GM23248 (cell line): Measurements from ENCODE around the gene CFAP91. TPM values are rescaled to one million over a fixed set of nuclear protein-coding genes. Genes with fewer than 3 reads are reported as not detected.
A peak's percentile ranks its signal among the peaks of the same experiment; 100 is the strongest.

Experiments
- DNase-seq: peaks from one replicate; pipeline ENCODE4 v3.0.0-alpha.2; 2015
- H2AFZ ChIP-seq: fragments of 200-600 bp; sonication (generic); 2 replicates; pipeline ENCODE4 v1.6.1; 2016; ENCODE audit warnings: antibody characterized with exemption
- H3F3A ChIP-seq: fragments of 200-600 bp; sonication (generic); 2 replicates; pipeline ENCODE4 v1.6.1; 2016; ENCODE audit warnings: mild to moderate bottlenecking, antibody characterized with exemption, mixed run types; ENCODE audit not compliant: insufficient read depth
- H3K27ac ChIP-seq: fragments of 200-600 bp; sonication (generic); 2 replicates; pipeline ENCODE4 v1.5.1; 2016; ENCODE audit warnings: mild to moderate bottlenecking
- H3K27me3 ChIP-seq: fragments of 200-600 bp; sonication (generic); replicated peaks from 2 replicates; pipeline ENCODE4 v1.6.1; 2016; ENCODE audit warnings: mild to moderate bottlenecking; ENCODE audit not compliant: insufficient read depth
- H3K36me3 ChIP-seq: fragments of 200-600 bp; sonication (generic); 2 replicates; pipeline ENCODE4 v1.6.1; 2016; ENCODE audit warnings: low read depth, mild to moderate bottlenecking
- H3K4me1 ChIP-seq: fragments of 200-600 bp; sonication (generic); 2 replicates; pipeline ENCODE4 v1.6.1; 2016; ENCODE audit warnings: mild to moderate bottlenecking; ENCODE audit not compliant: insufficient read depth
- H3K4me2 ChIP-seq: fragments of 200-600 bp; sonication (generic); one replicate; pipeline ENCODE4 v1.6.1; 2016; ENCODE audit warnings: mild to moderate bottlenecking; ENCODE audit not compliant: unreplicated experiment
- H3K4me3 ChIP-seq: fragments of 200-600 bp; sonication (generic); 2 replicates; pipeline ENCODE4 v1.5.1; 2016; ENCODE audit warnings: mild to moderate bottlenecking
- H3K79me2 ChIP-seq: fragments of 200-600 bp; sonication (generic); 2 replicates; pipeline ENCODE4 v1.6.1; 2016; ENCODE audit warnings: mild to moderate bottlenecking; ENCODE audit not compliant: insufficient read depth
- H3K9ac ChIP-seq: fragments of 200-600 bp; sonication (generic); 2 replicates; pipeline ENCODE4 v1.6.1; 2016; ENCODE audit warnings: mild to moderate bottlenecking
- H3K9me2 ChIP-seq: fragments of 200-600 bp; sonication (generic); 2 replicates; pipeline ENCODE4 v1.6.1; 2016; ENCODE audit warnings: mixed run types, mild to moderate bottlenecking, moderate library complexity; ENCODE audit not compliant: insufficient read depth
- H3K9me3 ChIP-seq: fragments of 200-600 bp; sonication (generic); one replicate; pipeline ENCODE4 v1.6.1; 2017; ENCODE audit warnings: low read depth
- H4K20me1 ChIP-seq: fragments of 200-600 bp; sonication (generic); 2 replicates; pipeline ENCODE4 v1.6.0; 2016; ENCODE audit not compliant: insufficient read depth
- EZH2 ChIP-seq: fragments of 200-600 bp; sonication (generic); IDR thresholded peaks from 2 replicates; pipeline ENCODE4 v1.6.1; 2018; ENCODE audit warnings: antibody characterized with exemption, mild to moderate bottlenecking; ENCODE audit not compliant: insufficient read depth, poor library complexity, severe bottlenecking
- EZH2phosphoT487 ChIP-seq: fragments of 200-600 bp; sonication (generic); IDR thresholded peaks from 2 replicates; pipeline ENCODE4 v1.6.1; 2018; ENCODE audit warnings: antibody characterized with exemption, moderate library complexity, mild to moderate bottlenecking, low read depth; ENCODE audit not compliant: insufficient read depth
- WGBS, 2 experiments: methylation state at CpG; one replicate each; pipeline ENCODE4 v1.1.6; 2015 to 2017; ENCODE audit warnings: low lambda C conversion rate in 2 of 2, low coverage in 1 of 2; ENCODE audit errors: missing lambda C conversion rate in 2 of 2; 5-methylcytosine and 5-hydroxymethylcytosine counted together
- in situ Hi-C: fragments of 300-500 bp; cut with MboI; formaldehyde crosslinking; loops from 2 replicates; pipeline ENCODE4 v1.15.0; 2020
- polyA plus RNA-seq: library from polyadenylated mRNA; unstranded; fragments of >200 nt; fragmentation: Nextera tagmentation; extraction: Ambion mirVana; gene quantifications from 2 replicates; pipeline ENCODE4 v1.2.1, GENCODE V29; 2016
- total RNA-seq: library from RNA; depleted of rRNA; stranded (reverse); fragments of >200 nt; shearing (Covaris generic); gene quantifications from 2 replicates; pipeline ENCODE4 v1.2.3, GENCODE V29; 2014

CFAP91 gene
- total and polyA plus RNA-seq, 2 experiments from 2014 or later = not detected

DNA sequence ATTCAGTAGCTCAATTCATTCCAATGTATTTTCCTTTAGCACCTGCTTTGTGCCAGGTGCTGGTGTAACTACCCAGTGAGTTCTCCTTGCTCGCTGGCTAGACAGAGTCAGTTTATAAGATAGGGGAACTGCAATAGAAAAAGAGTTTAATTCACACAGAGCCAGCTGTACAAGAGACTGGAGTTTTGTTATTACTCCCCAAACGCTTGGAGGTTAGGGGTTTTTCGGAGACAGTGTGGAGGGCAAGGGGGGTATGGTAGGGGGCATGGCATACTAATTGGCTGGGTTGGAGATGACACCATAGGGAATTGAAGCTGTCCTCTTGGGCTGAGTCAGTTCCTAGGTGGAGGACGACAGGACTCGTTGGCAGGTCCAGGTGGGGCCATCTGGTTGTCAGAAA, 5.4 kb upstream of the CFAP91 start:
- TF ChIP-seq EZH2phosphoT487 (no peak), EZH2 (no peak)
- Histone ChIP-seq H3K79me2 (no peaks in the 10 kb centered on the region), H3K9me2 (no peaks in the 10 kb centered on the region), H3K27me3 (no peaks in the 10 kb centered on the region; the same call in 1 of the 2 replicates), H3K27ac (no peak overlapping the region), H4K20me1 (no peaks in the 10 kb centered on the region), H3K9me3 (no peaks in the 10 kb centered on the region), H3K9ac (no peak overlapping the region), H2AFZ (no peak overlapping the region), H3K36me3 (no peaks in the 10 kb centered on the region), H3K4me3 (no peak overlapping the region), H3F3A (no peaks in the 10 kb centered on the region), H3K4me2 (no peak overlapping the region), H3K4me1 (no peaks in the 10 kb centered on the region)
- in situ Hi-C loops = loop anchor here (25.0 kb wide), 1 partner anchor 810 kb away; no protein-coding TSS in a partner anchor
- 62 to 79% methylated on average over 5 of the region's 5 CpGs for WGBS, 2 experiments
- DNase-seq = no peak

GRCh38 chr3:119700269-119700919, 2.4 kb upstream of the CFAP91 start:
- Histone ChIP-seq H3K4me2 (no peak overlapping the region), H3K9me2 (no peaks in the 10 kb centered on the region), H3K9me3 (no peaks in the 10 kb centered on the region), H2AFZ (0 out of 2 replicates have a peak overlapping the region, but pooled peaks have one; percentile 24), H3F3A (0 out of 2 replicates have a peak, but pooled peaks cover 6% of the 10 kb centered on the region), H3K4me3 (no peak overlapping the region), H3K4me1 (no peaks in the 10 kb centered on the region), H4K20me1 (no peaks in the 10 kb centered on the region), H3K27me3 (no peaks in the 10 kb centered on the region), H3K79me2 (no peaks in the 10 kb centered on the region), H3K36me3 (no peaks in the 10 kb centered on the region), H3K27ac (no peak overlapping the region), H3K9ac (no peak overlapping the region)
- in situ Hi-C loops = no loop called here
- WGBS, 2 experiments = 98 to 99% methylated on average over 4 of the region's 4 CpGs
- TF ChIP-seq EZH2 (no peak), EZH2phosphoT487 (no peak)
- peak; percentile 30 for DNase-seq

DNA sequence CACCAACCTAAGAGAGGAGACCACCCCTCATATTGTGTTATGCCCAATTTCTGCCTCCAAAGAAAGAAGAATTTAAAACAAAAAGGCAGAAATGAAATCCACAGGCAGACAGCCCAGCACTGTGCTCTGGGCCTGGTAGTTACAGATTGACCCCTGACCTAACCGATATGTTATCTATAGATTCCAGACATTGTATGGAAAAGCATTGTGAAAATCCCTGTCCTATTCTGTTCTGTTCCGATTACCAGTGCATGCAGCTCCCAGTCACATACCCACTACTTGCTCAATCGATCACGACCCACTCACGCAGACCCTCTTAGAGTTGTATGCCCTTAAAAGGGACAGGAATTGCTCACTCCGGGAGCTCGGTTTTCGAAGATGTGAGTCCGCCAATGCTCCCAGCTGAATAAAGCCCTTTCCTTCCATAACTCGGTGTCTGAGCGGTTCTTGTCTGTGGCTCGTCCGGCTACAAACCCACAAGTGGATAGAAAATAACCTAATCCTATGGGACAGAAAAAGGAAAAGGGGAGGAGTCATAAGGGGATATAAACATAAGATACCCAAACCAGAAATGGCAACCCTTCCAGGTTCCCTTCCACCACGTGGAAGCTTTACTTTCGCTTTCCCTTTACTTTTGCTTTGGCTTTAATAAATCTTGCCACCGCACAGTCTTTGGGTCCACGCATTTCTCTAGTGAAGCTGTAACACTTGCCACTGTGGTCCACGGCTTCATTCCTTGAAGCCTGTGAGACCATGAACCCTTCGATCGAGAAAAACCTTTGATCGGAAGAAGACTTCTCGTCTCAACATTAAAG, 1.7 kb upstream of the CFAP91 start:
- 81 to 87% methylated on average over 22 of the region's 22 CpGs for WGBS, 2 experiments
- H3K27ac ChIP-seq = no peak overlapping the region
- in situ Hi-C loops = no loop called here

DNA sequence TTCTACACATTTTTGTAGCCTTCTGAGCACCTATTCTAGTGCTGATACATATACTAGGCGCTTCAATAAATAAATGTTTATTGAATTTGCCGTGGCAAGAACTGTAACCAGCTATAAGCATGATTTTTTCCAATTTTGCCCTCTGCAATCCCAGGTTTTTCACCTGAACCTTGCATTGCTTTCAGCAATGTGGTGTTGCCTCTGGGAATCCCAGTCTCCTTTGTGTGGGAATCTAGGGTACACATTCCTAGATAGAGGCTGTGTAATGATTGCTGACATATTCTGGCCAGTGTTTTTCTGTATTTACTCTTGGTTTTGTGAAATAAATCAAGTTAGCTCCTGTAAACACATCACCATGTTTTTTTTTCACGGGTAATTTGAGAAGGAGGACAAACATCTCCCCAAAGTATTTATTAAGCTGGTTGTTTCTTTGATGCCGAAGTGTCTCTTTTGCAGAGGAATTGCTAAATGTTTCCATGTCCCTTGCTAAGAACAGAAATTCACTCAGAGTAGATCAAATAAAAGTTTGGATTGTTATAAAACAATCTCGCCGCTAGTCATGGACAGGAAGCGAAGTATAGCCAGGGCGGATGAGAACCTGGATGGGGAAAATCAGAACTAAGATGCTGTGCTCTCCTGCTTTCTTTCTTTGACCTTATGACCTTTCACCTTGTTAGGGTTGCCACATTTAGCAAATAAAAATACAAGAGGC, 1.2 kb downstream of the CFAP91 start:
- TF ChIP-seq EZH2 (no peak), EZH2phosphoT487 (no peak)
- H3K79me2 ChIP-seq = no peaks in the 10 kb centered on the region
- H3K27me3 ChIP-seq = 0 out of 2 replicates have a peak, but pooled peaks cover 3% of the 10 kb centered on the region
- no peaks in the 10 kb centered on the region for H3K9me3 ChIP-seq
- H3K27ac ChIP-seq = no peak overlapping the region
- no peaks in the 10 kb centered on the region for H4K20me1 ChIP-seq
- no peak overlapping the region for H3K4me2 ChIP-seq
- 0 out of 2 replicates have a peak, but pooled peaks cover 6% of the 10 kb centered on the region for H3F3A ChIP-seq
- no peak for DNase-seq
- no peak overlapping the region for H3K4me3 ChIP-seq
- 59 to 61% methylated on average over 8 of the region's 8 CpGs for WGBS, 2 experiments
- no peaks in the 10 kb centered on the region for H3K4me1 ChIP-seq
- in situ Hi-C loops = no loop called here
- no peaks in the 10 kb centered on the region for H3K9me2 ChIP-seq
- no peak overlapping the region for H3K9ac ChIP-seq
- H3K36me3 ChIP-seq = no peaks in the 10 kb centered on the region
- peak overlapping the region; percentile 79 for H2AFZ ChIP-seq

More for the DNA sequence above, 1.7 kb upstream of the CFAP91 start:
- Histone ChIP-seq H3K4me3 (no peak overlapping the region), H4K20me1 (no peaks in the 10 kb centered on the region), H3F3A (0 out of 2 replicates have a peak, but pooled peaks cover 6% of the 10 kb centered on the region), H3K9me2 (no peaks in the 10 kb centered on the region), H3K4me1 (no peaks in the 10 kb centered on the region), H3K9me3 (no peaks in the 10 kb centered on the region), H3K27me3 (0 out of 2 replicates have a peak, but pooled peaks cover 3% of the 10 kb centered on the region), H2AFZ (peak overlapping the region; percentile 14; the same call in 1 of the 2 replicates), H3K79me2 (no peaks in the 10 kb centered on the region), H3K4me2 (no peak overlapping the region), H3K36me3 (no peaks in the 10 kb centered on the region), H3K9ac (no peak overlapping the region)
- TF ChIP-seq EZH2phosphoT487 = no peak
- TF ChIP-seq EZH2 = no peak
- no peak for DNase-seq
